ENCODE data around the gene TDRD15. TPM values are rescaled to one million over a fixed set of nuclear protein-coding genes. Genes with fewer than 3 reads are reported as not detected.

The TDRD15 gene
- not detected in 2 replicates for total RNA-seq

GRCh38 chr2:21123473-21124393 is at the start of gene TDRD15:
TSS of gene TDRD15 (plus strand) at chr2:21123968. CDS start at chr2:21137468, 13,500 bp downstream.

Other genes starting within 250 kb of the TDRD15 start
- gene APOB, start 79.9 kb upstream of the TDRD15 start, total RNA-seq = under 0.01 TPM in 1 of 2 replicates, not detected in the other